SK-N-SH treated with all-trans-retinoic acid at 6 μM for 48 hours (cell line): ENCODE results near the gene CLTRN.

Experiments
- ATAC-seq: fragments of 200-7000 bp; cut with Tn5 transposase; 3 replicates; pipeline ENCODE4 v1.9.1; 2020; ENCODE audit warnings: mild to moderate bottlenecking, moderate library complexity
- ARNTL ChIP-seq: fragments of 450-650 bp; formaldehyde crosslinking; IDR thresholded peaks from 2 replicates; pipeline ENCODE4 v1.5.0; 2020; ENCODE audit warnings: low read depth, mild to moderate bottlenecking, moderate library complexity, borderline replicate concordance
- BACH2 ChIP-seq: fragments of 250-450 bp; sonication (Bioruptor Pico); IDR thresholded peaks from 2 replicates; pipeline ENCODE4 v1.9.0; 2021; ENCODE audit warnings: mild to moderate bottlenecking, borderline replicate concordance
- CSDC2 ChIP-seq: fragments of 250-450 bp; sonication (Bioruptor Pico); IDR thresholded peaks from 2 replicates; pipeline ENCODE4 v1.5.0; 2020; ENCODE audit warnings: mild to moderate bottlenecking, moderate library complexity
- ESRRG ChIP-seq: fragments of 250-450 bp; sonication (Bioruptor Pico); IDR thresholded peaks from 2 replicates; pipeline ENCODE4 v1.6.1; 2021; ENCODE audit warnings: mild to moderate bottlenecking
- GLIS3 ChIP-seq: fragments of 250-450 bp; sonication (Bioruptor Pico); IDR thresholded peaks from 2 replicates; pipeline ENCODE4 v1.5.0; 2020; ENCODE audit warnings: mild to moderate bottlenecking, moderate library complexity
- ISL1 ChIP-seq: fragments of 250-450 bp; sonication (Bioruptor Pico); IDR thresholded peaks from 2 replicates; pipeline ENCODE4 v2.1.2; 2022; ENCODE audit warnings: mild to moderate bottlenecking, moderate library complexity
- OSR1 ChIP-seq: fragments of 250-450 bp; sonication (Bioruptor Pico); IDR thresholded peaks from 2 replicates; pipeline ENCODE4 v1.8.0; 2022; ENCODE audit warnings: moderate library complexity, mild to moderate bottlenecking, inconsistent platforms
- PATZ1 ChIP-seq: fragments of 250-450 bp; sonication (Bioruptor Pico); IDR thresholded peaks from 2 replicates; pipeline ENCODE4 v1.8.0; 2020; ENCODE audit warnings: mild to moderate bottlenecking, moderate library complexity, borderline replicate concordance
- PPARA ChIP-seq: fragments of 250-450 bp; sonication (Bioruptor Pico); IDR thresholded peaks from 2 replicates; pipeline ENCODE4 v1.5.0; 2020; ENCODE audit warnings: mild to moderate bottlenecking, borderline replicate concordance
- RARB ChIP-seq: fragments of 250-450 bp; sonication (Bioruptor Pico); IDR thresholded peaks from 2 replicates; pipeline ENCODE4 v1.8.0; 2021; ENCODE audit warnings: mild to moderate bottlenecking, moderate library complexity
- TCF4 ChIP-seq: fragments of 250-450 bp; sonication (Bioruptor Pico); IDR thresholded peaks from 2 replicates; pipeline ENCODE4 v1.8.0; 2021; ENCODE audit warnings: mild to moderate bottlenecking, moderate library complexity, borderline replicate concordance
- TOX ChIP-seq: fragments of 250-450 bp; sonication (Bioruptor Pico); IDR thresholded peaks from 2 replicates; pipeline ENCODE4 v1.8.0; 2021; ENCODE audit warnings: mild to moderate bottlenecking, moderate library complexity, borderline replicate concordance
- TSHZ2 ChIP-seq: fragments of 250-450 bp; sonication (Bioruptor Pico); IDR thresholded peaks from 2 replicates; pipeline ENCODE4 v1.5.0; 2020; ENCODE audit warnings: mild to moderate bottlenecking, moderate library complexity
- ZC3H10 ChIP-seq: fragments of 250-450 bp; sonication (Bioruptor Pico); IDR thresholded peaks from 2 replicates; pipeline ENCODE4 v1.5.1; 2021; ENCODE audit warnings: mild to moderate bottlenecking, moderate library complexity
- ZFP3 ChIP-seq: fragments of 250-450 bp; sonication (Bioruptor Pico); IDR thresholded peaks from 2 replicates; pipeline ENCODE4 v1.5.0; 2020; ENCODE audit warnings: mild to moderate bottlenecking, moderate library complexity
- ZFP30 ChIP-seq: fragments of 450-650 bp; formaldehyde crosslinking; IDR thresholded peaks from 2 replicates; pipeline ENCODE4 v1.5.0; 2022; ENCODE audit warnings: mild to moderate bottlenecking, moderate library complexity
- ZNF565 ChIP-seq: fragments of 450-650 bp; formaldehyde crosslinking; conservative IDR thresholded peaks from 2 replicates; pipeline ENCODE4 v1.5.0; 2020; ENCODE audit warnings: low read depth, mild to moderate bottlenecking, moderate library complexity
- ZNF8 ChIP-seq: fragments of 450-650 bp; formaldehyde crosslinking; IDR thresholded peaks from 2 replicates; pipeline ENCODE4 v1.5.0; 2020; ENCODE audit warnings: mild to moderate bottlenecking, moderate library complexity

The CLTRN gene

GRCh38 chrX:15675490-15675921 is 10.9 kb upstream of the CLTRN start:
- TF ChIP-seq OSR1: no peak
- TF ChIP-seq ARNTL: 0 out of 2 replicates have a peak, but pooled peaks have one; percentile 32
- ATAC-seq: peak; percentile 82

- peak; percentile 91 for ATAC-seq
- no peak for TF ChIP-seq ZNF565
- TF ChIP-seq ZC3H10 (CRISPR knock-in tag): no peak
- no peak for TF ChIP-seq TSHZ2 (CRISPR knock-in tag)
- no peak for TF ChIP-seq ZNF8
Observed at GRCh38 chrX:15674841-15675489, 10.4 kb upstream of the CLTRN start.

- ATAC-seq: no peak
- no peak for TF ChIP-seq BACH2 (CRISPR knock-in tag)
- no peak for TF ChIP-seq ZNF8
- no peak for TF ChIP-seq ARNTL
- no peak for TF ChIP-seq GLIS3 (CRISPR knock-in tag)
- TF ChIP-seq ZC3H10 (CRISPR knock-in tag): no peak
- no peak for TF ChIP-seq ESRRG (CRISPR knock-in tag)
Observed at GRCh38 chrX:15674514-15674840, 9.9 kb upstream of the CLTRN start.

GRCh38 chrX:15673970-15674369 is 9.4 kb upstream of the CLTRN start:
- TF ChIP-seq ISL1 (CRISPR knock-in tag): no peak
- TF ChIP-seq GLIS3 (CRISPR knock-in tag): no peak
- TF ChIP-seq ZNF565: no peak
- no peak for TF ChIP-seq CSDC2 (CRISPR knock-in tag)
- no peak for TF ChIP-seq ARNTL
- no peak for TF ChIP-seq PATZ1 (CRISPR knock-in tag)
- no peak for TF ChIP-seq ESRRG (CRISPR knock-in tag)
- no peak for TF ChIP-seq TOX (CRISPR knock-in tag)
- no peak for TF ChIP-seq RARB (CRISPR knock-in tag)
- TF ChIP-seq TCF4: no peak
- ATAC-seq: no peak

GRCh38 chrX:15672881-15673280 is 8.3 kb upstream of the CLTRN start:
- no peak for ATAC-seq
- no peak for TF ChIP-seq ISL1 (CRISPR knock-in tag)
- TF ChIP-seq ZFP3 (CRISPR knock-in tag): no peak
- TF ChIP-seq ZC3H10 (CRISPR knock-in tag): no peak
- TF ChIP-seq TSHZ2 (CRISPR knock-in tag): no peak
- no peak for TF ChIP-seq ARNTL
- no peak for TF ChIP-seq CSDC2 (CRISPR knock-in tag)
- TF ChIP-seq RARB (CRISPR knock-in tag): no peak
- TF ChIP-seq ZFP30 (CRISPR knock-in tag): no peak
- TF ChIP-seq OSR1: no peak
- TF ChIP-seq GLIS3 (CRISPR knock-in tag): no peak
- no peak for TF ChIP-seq TOX (CRISPR knock-in tag)
- no peak for TF ChIP-seq PPARA (CRISPR knock-in tag)
- no peak for TF ChIP-seq ZNF8
- no peak for TF ChIP-seq BACH2 (CRISPR knock-in tag)
- no peak for TF ChIP-seq ESRRG (CRISPR knock-in tag)
- TF ChIP-seq, all 23 proteins: peak for 0
